Measurements from ENCODE around the gene SLC1A4. TPM values are rescaled to one million over a fixed set of nuclear protein-coding genes. Genes with fewer than 3 reads are reported as not detected.

SLC1A4 gene
- total RNA-seq, 1 experiment from 2014 or later, result 27.5 TPM

- peak overlapping the region; percentile 61 for H3K27ac ChIP-seq
- peak; percentile 80 to 85 for DNase-seq (ENCODE audit: low read depth in 1 of 2, low spot score in 2 of 2)
- H3K27me3 ChIP-seq (replicated peaks), result no peaks in the 10 kb centered on the region
- H3K4me3 ChIP-seq, result no peak overlapping the region
- no peaks in the 10 kb centered on the region for H3K9me3 ChIP-seq (replicated peaks)
- peaks cover 49% of the 10 kb centered on the region for H3K4me1 ChIP-seq (replicated peaks)
- H3K36me3 ChIP-seq, result no peaks in the 10 kb centered on the region
Measured at GRCh38 chr2:64975232-64975821, 13.9 kb upstream of the SLC1A4 start.

DNA sequence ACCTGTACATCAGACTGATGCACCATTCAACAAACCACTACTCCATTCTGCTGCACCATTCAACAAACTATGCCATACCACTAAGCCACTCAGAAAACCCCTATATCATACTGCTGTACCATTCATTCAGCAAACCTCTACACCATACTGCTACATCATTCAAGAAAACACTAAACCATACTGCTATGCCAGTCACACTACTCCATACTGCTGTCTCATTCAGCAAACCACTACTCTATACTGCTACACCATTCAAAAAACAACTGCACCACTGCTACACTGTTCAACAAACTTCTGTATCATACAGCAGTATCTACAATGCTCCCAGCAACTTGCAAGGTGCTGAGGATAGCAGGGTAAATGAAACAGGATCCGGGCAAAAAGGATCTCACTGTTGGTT lies 12.9 kb upstream of the SLC1A4 start:
- no peak for DNase-seq (ENCODE audit: low read depth in 1 of 2, low spot score in 2 of 2)
- no peaks in the 10 kb centered on the region for H3K36me3 ChIP-seq
- H3K27me3 ChIP-seq (replicated peaks), result no peaks in the 10 kb centered on the region
- no peak overlapping the region for H3K4me3 ChIP-seq
- no peak overlapping the region for H3K27ac ChIP-seq
- no peaks in the 10 kb centered on the region for H3K9me3 ChIP-seq (replicated peaks)
- peaks cover 49% of the 10 kb centered on the region for H3K4me1 ChIP-seq (replicated peaks)

DNA sequence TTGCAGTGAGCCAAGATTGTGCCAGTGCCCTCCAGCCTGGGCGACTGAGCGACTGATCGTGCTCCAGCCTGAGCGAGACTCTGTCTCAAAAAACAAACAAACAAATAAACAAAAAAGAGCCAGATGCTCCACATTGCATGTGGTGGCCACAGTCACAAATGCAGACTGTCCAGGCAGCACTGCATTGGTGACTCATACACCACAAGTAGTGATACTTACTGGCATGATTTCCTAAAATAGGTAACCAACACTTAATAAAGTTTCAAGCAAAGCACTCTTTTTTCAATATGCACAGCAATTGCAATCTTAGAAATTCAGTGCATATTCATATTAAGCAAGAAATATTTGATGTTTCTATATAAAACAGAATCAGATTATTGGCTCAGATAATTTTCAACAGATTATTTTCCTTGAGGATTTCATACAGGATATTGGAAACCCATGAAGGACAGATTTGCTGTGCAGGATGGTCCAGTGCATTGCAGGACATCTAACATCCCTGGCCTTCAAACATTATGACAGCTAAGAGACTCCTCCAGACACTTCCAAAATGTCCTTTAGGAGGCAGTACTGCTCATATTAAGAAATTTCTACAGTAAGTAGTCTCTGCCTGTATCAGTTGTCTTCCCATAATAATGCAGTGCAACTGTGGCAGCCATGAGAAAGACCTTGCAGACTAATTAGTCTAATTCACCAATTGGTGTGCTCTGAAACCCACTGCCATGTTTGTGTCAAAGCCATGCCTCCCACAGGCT lies 10.5 kb upstream of the SLC1A4 start:
- no peaks in the 10 kb centered on the region for H3K27me3 ChIP-seq (replicated peaks)
- H3K4me1 ChIP-seq (replicated peaks), result peaks cover 48% of the 10 kb centered on the region
- H3K4me3 ChIP-seq, result no peak overlapping the region
- peak; percentile 61 to 62 for DNase-seq (ENCODE audit: low read depth in 1 of 2, low spot score in 2 of 2)
- no peaks in the 10 kb centered on the region for H3K36me3 ChIP-seq
- H3K27ac ChIP-seq, result no peak overlapping the region
- no peaks in the 10 kb centered on the region for H3K9me3 ChIP-seq (replicated peaks)

DNA sequence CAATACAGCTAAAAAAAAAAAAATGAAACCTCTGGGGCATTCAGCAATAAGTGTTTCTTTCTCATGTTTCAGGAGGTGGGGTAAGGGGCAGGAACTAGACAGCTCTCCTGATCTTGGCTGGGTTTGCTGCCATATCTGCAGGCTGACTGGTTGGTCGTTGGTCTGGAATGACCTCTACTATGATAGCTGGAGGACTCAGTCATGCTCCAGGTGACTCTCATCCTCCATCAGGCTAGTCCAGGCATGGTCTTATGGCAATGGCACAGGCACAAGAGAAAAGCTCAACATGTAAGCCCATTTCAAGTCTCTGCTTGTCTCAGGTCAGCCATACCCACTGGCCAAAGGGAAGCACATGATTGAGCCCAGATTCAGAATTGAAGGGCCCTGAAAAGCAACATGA lies 9.5 kb upstream of the SLC1A4 start:
- Histone ChIP-seq H3K9me3 (replicated peaks) (no peaks in the 10 kb centered on the region), H3K4me3 (no peak overlapping the region), H3K36me3 (no peaks in the 10 kb centered on the region), H3K27me3 (replicated peaks) (no peaks in the 10 kb centered on the region), H3K27ac (no peak overlapping the region), H3K4me1 (replicated peaks) (peaks cover 40% of the 10 kb centered on the region)
- DNase-seq (ENCODE audit: low read depth in 1 of 2, low spot score in 2 of 2), result no peak

DNA sequence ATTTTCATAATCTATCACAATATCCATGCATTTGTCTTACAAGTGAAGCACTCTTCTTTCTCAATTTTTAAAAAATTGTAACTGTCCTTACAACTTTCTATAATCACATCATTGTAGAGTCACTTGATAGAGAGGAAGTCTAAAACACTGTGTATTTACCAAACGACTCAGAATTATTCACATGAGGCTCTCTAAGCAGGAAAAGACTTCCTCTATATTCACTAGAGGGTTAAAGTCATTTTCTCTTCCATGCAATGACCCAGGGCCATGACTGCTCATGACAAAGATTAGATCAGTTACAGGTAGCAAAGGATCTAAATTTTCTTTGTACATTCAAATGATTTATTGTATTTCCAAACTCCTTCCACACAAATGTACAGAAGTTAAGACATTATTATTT lies 9.0 kb upstream of the SLC1A4 start:
- Histone ChIP-seq H3K27ac (no peak overlapping the region), H3K27me3 (replicated peaks) (no peaks in the 10 kb centered on the region), H3K36me3 (no peaks in the 10 kb centered on the region), H3K9me3 (replicated peaks) (no peaks in the 10 kb centered on the region), H3K4me3 (no peak overlapping the region), H3K4me1 (replicated peaks) (peaks cover 36% of the 10 kb centered on the region)
- DNase-seq (ENCODE audit: low read depth in 1 of 2, low spot score in 2 of 2), result no peak

DNA sequence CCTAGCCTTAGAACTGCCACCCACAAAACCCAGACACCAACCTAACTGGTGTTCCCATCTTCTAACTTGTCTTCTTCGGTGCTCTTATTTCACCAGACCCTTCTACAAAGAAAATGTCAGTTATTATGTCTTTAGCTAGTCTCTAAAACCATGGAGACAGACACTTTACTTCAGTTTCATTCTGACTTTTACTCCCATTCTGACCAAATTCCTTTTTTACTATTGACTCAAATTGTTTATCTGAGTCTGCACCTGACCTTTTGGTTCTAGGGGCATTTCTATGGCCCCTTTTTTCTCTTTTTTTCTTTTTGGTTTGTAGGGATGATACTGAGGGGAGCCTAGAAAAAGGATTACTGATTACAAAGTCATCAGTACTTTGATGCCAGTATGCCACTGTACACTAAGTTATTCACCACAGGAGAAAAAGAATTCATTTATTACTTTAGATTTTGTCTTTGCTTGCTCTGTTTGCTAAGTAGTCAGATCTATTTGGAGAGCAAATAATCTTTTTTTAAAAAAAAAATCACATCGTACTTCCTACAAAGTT lies 6.8 kb upstream of the SLC1A4 start:
- H3K27me3 ChIP-seq (replicated peaks), result no peaks in the 10 kb centered on the region
- H3K36me3 ChIP-seq, result no peaks in the 10 kb centered on the region
- H3K27ac ChIP-seq, result no peak overlapping the region
- no peak for DNase-seq (ENCODE audit: low read depth in 1 of 2, low spot score in 2 of 2)
- H3K9me3 ChIP-seq (replicated peaks), result no peaks in the 10 kb centered on the region
- H3K4me3 ChIP-seq, result no peak overlapping the region
- H3K4me1 ChIP-seq (replicated peaks), result peaks cover 29% of the 10 kb centered on the region

DNA sequence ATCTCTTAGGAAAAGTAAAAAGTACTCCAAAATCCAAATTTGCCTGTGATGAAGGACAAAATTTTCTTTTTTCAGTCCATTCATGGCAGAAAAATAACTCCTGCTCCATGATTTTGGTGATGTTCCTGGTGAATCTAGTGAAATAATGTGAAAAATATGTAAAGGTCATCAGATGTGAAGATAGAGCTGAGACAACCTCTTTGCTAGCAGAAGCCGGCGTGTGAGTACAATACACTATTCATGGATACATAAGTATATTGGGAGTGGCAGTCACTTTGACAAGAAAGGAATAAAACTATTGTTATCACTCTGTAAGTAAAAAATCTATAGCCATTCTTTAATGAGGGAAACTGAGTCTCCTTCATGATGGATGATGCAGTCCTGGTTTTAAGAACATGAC lies 6.3 kb upstream of the SLC1A4 start:
- DNase-seq (ENCODE audit: low read depth in 1 of 2, low spot score in 2 of 2), result no peak
- H3K36me3 ChIP-seq, result no peaks in the 10 kb centered on the region
- no peak overlapping the region for H3K27ac ChIP-seq
- no peaks in the 10 kb centered on the region for H3K27me3 ChIP-seq (replicated peaks)
- H3K4me1 ChIP-seq (replicated peaks), result peaks cover 28% of the 10 kb centered on the region
- H3K4me3 ChIP-seq, result no peak overlapping the region
- no peaks in the 10 kb centered on the region for H3K9me3 ChIP-seq (replicated peaks)

DNA sequence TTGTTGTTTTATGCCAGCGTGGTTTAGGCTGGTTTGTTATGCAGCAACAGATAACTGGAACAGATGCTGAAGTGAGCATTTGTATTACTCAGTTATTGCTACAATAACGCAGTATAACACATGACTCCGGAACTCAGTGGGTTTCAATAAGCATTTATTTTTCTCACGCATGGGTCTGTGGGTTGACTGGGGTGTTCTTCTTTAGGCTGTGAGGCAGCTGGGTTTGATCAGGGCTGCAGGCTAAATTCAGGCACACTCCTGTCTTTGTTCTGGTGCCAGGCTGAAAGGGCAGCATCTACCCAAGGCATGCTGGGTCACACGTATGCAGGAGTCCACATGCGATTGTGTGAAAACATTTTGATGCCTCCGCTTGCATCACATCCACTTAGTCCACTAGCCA lies 3.8 kb upstream of the SLC1A4 start:
- H3K4me3 ChIP-seq, result no peak overlapping the region
- H3K27me3 ChIP-seq (replicated peaks), result no peaks in the 10 kb centered on the region
- H3K27ac ChIP-seq, result no peak overlapping the region

GRCh38 chr2:64987001-64987955 lies 1.9 kb upstream of the SLC1A4 start:
- Histone ChIP-seq H3K36me3 (0 out of 2 replicates have a peak, but pooled peaks cover 3% of the 10 kb centered on the region), H3K9me3 (replicated peaks) (peaks cover 3% of the 10 kb centered on the region; the same call in 1 of the 2 replicates), H3K27ac (peak overlapping the region; percentile 89; the same call in 1 of the 2 replicates), H3K27me3 (replicated peaks) (no peaks in the 10 kb centered on the region), H3K4me1 (replicated peaks) (peaks cover 27% of the 10 kb centered on the region), H3K4me3 (peak overlapping the region; percentile 53)
- peak in 1 of 2 experiments; percentile 30 for DNase-seq (ENCODE audit: low read depth in 1 of 2, low spot score in 2 of 2)

More for the DNA sequence above, 3.8 kb upstream of the SLC1A4 start:
- Histone ChIP-seq H3K4me1 (replicated peaks) (peaks cover 28% of the 10 kb centered on the region), H3K9me3 (replicated peaks) (peaks cover 3% of the 10 kb centered on the region; the same call in 1 of the 2 replicates), H3K36me3 (0 out of 2 replicates have a peak, but pooled peaks cover 3% of the 10 kb centered on the region)
- DNase-seq (ENCODE audit: low read depth in 1 of 2, low spot score in 2 of 2), result no peak

- Histone ChIP-seq H3K4me1 (replicated peaks) (peaks cover 25% of the 10 kb centered on the region), H3K27me3 (replicated peaks) (no peaks in the 10 kb centered on the region), H3K36me3 (0 out of 2 replicates have a peak, but pooled peaks cover 3% of the 10 kb centered on the region), H3K4me3 (peak overlapping the region; percentile 53), H3K27ac (peak overlapping the region; percentile 89), H3K9me3 (replicated peaks) (peaks cover 3% of the 10 kb centered on the region; the same call in 1 of the 2 replicates)
- no peak for DNase-seq (ENCODE audit: low read depth in 1 of 2, low spot score in 2 of 2)
Measured at GRCh38 chr2:64987956-64988419, 1.2 kb upstream of the SLC1A4 start.

DNA sequence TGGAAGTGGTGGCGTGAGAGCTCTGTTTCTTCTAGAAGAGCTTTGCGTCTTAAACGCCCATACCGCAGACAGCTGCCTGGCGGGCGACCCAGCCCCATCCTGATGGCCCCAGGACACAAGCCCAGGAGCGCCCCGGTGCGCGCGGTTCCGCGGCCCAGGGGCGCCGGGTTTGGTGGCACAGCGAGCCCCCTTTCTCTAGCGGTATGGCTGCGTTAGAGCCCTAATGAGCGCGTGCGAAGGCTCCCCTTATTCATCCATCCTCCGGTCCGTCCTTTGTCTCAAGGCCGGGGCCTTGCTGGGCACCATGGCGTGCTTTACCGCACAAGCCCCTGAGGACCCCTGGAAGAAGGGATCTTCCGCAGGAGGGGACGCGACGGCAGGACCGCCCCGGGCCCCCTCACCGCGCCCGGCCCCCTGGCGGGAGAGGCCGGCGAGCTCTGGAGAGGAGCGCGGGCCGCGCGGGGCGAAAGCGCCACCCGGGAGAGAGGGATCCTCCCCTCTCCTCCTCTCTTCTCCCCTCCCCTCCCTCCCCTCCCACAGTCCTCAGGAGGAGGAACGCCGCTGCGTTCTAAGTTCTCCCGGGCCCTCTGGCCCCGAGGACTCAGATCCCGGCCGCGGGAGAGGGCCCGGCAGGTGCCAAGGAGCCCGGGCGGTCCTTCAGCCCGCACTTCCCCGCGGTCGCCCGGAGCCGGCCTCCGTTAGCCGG lies 626 bp upstream of the SLC1A4 start:
- peaks cover 25% of the 10 kb centered on the region for H3K4me1 ChIP-seq (replicated peaks)
- 0 out of 2 replicates have a peak, but pooled peaks cover 3% of the 10 kb centered on the region for H3K36me3 ChIP-seq
- peak; percentile 85 to 88 for DNase-seq (ENCODE audit: low read depth in 1 of 2, low spot score in 2 of 2)
- peak overlapping the region; percentile 53 for H3K4me3 ChIP-seq
- H3K27ac ChIP-seq, result peak overlapping the region; percentile 89
- H3K27me3 ChIP-seq (replicated peaks), result no peaks in the 10 kb centered on the region
- peaks cover 3% of the 10 kb centered on the region; the same call in 1 of the 2 replicates for H3K9me3 ChIP-seq (replicated peaks)

GRCh38 chr2:64989982-64990614 lies 899 bp downstream of the SLC1A4 start:
- Histone ChIP-seq H3K36me3 (0 out of 2 replicates have a peak, but pooled peaks cover 3% of the 10 kb centered on the region), H3K4me3 (peak overlapping the region; percentile 53), H3K4me1 (replicated peaks) (peaks cover 25% of the 10 kb centered on the region), H3K9me3 (replicated peaks) (peaks cover 3% of the 10 kb centered on the region; the same call in 1 of the 2 replicates), H3K27me3 (replicated peaks) (no peaks in the 10 kb centered on the region), H3K27ac (no peak overlapping the region)
- no peak for DNase-seq (ENCODE audit: low read depth in 1 of 2, low spot score in 2 of 2)
